ENCODE data around the gene DNAH8. TPM values are rescaled to one million over a fixed set of nuclear protein-coding genes. Genes with fewer than 3 reads are reported as not detected.
"Not testable (repeated sequence)": the region's sequence is repeated elsewhere in the genome, so short reads cannot be mapped to it uniquely, and the experiment has no call there.

Gene DNAH8
- total RNA-seq (2014; rRNA removed; shearing (Covaris generic)): not detected in 2 replicates
- not detected in 2 replicates for polyA plus RNA-seq (2014; cell fraction: nucleus; rRNA removed)

- no peak for DNase-seq (ENCODE audit: extremely low read depth, low read depth)
These were observed at the start of gene DNAH8 for GRCh38 chr6:38715016-38715689. Gene DNAH8, plus strand, starts transcription at chr6:38715311. Its CDS starts 7,499 bp downstream, at chr6:38722810.

DNA sequence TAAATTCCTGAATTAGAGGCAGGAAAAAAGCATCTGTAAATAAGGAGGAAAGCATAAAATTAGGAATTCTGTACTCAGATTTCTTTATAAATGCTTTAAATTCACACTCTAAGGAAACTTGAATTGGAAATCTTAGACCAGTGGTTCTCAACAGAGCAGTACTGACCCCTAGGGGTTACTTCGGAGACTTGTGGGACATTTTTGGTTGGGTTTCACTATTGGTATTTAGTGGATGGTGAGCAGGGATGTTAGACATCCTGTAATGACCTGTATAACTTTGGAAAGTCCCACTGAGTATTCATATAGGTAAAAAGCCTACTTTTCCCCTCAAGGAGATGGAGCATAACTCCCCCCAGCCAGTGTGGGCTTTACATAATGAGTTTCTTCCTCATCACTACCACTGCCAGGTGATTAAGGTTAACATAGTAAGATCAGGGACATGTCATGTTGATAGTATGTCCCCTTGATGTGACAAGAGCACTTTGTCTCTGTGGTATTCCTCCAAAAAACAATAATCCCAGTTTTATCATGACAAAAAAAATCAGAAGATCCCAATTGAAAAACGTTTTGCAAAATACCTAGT is 43.1 kb upstream of the DNAH8 start:
- DNase-seq (ENCODE audit: extremely low read depth, low read depth): peak; percentile 21

- DNase-seq (ENCODE audit: extremely low read depth, low read depth): no peak
These were observed 41.5 kb upstream of the DNAH8 start for GRCh38 chr6:38673397-38674165.

GRCh38 chr6:38676236-38676973 is 38.7 kb upstream of the DNAH8 start:
- DNase-seq (ENCODE audit: extremely low read depth, low read depth): no peak

DNA sequence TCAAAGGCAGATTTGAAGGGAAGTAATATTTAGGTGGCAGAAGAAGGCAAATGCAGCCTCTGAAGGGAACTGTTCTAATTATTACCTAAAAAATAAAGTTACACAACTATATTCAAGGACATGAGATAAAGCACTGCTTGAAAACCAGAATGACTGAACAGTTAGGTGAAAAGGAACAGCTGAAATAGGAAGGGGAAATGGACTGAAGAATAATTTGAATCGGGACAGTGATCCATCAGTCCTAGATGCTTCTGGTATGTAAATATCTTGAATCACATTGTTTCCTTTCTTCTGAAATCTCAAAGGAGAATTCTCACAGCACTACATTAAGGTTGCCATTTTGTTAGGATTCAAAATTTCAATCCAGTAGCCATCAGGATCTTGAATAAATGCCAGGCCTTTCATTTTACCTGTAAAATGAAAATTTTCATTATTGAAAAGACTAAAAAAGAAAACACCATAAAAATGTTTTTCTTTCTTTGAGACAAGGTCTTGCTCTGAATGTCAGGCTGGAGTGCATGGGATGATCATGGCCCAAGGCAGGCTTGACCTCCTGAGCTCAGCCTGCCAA is 38.1 kb upstream of the DNAH8 start:
- DNase-seq (ENCODE audit: extremely low read depth, low read depth): no peak

DNA sequence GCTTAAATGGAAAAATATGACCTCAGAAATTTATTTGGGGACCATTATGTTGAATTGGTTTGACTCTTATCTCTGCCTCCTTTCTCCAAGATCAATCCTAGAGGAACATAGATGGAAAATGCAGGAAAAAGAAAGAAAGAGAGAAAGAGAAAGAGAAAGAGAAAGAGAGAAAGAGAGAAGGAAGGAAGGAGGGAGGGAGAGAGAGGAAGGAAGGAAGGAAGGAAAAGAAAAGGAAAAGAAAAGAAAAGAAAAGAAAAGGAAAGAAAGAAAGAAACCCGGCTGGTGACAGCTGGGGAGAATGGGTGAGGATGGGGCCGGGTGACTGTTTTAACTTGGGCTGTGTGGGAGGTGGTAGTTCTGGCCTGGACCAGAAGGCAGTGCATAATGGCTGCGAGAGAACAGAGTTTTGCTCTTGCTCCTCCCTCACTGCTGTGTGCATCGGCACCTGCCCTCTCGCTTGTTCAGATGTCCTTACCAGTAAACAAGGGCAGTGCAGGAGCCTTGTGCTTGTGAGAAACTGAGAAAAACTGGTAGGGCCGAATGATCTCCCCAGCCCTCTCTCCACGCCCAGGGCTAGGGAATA is 36.8 kb upstream of the DNAH8 start:
- DNase-seq (ENCODE audit: extremely low read depth, low read depth): no peak

- no peak for DNase-seq (ENCODE audit: extremely low read depth, low read depth)
These were observed 35.4 kb upstream of the DNAH8 start for GRCh38 chr6:38679668-38680067.

GRCh38 chr6:38681850-38682249 is 33.3 kb upstream of the DNAH8 start:
- DNase-seq (ENCODE audit: extremely low read depth, low read depth): no peak

- no peak for DNase-seq (ENCODE audit: extremely low read depth, low read depth)
These were observed 30.9 kb upstream of the DNAH8 start for GRCh38 chr6:38684237-38684636.

DNA sequence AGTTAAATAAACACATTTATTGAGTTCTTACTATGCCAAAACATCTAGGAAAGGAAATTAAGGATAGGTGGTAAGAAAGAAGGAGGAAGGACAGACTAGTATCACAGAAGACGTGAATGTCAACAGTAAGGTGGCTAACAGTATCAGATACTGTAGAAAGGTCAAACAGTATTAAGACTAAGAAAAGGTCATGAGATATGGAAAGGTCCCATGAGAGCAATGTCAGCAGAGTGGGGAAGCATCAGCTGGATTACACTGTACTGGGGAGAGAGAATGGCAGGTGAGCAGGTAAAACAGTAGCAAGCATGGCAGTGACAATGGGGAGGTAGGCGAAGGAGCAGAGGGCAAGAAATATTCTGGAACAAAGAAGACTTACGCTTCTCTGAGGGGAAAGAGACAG is 30.2 kb upstream of the DNAH8 start:
- DNase-seq (ENCODE audit: extremely low read depth, low read depth): no peak

DNA sequence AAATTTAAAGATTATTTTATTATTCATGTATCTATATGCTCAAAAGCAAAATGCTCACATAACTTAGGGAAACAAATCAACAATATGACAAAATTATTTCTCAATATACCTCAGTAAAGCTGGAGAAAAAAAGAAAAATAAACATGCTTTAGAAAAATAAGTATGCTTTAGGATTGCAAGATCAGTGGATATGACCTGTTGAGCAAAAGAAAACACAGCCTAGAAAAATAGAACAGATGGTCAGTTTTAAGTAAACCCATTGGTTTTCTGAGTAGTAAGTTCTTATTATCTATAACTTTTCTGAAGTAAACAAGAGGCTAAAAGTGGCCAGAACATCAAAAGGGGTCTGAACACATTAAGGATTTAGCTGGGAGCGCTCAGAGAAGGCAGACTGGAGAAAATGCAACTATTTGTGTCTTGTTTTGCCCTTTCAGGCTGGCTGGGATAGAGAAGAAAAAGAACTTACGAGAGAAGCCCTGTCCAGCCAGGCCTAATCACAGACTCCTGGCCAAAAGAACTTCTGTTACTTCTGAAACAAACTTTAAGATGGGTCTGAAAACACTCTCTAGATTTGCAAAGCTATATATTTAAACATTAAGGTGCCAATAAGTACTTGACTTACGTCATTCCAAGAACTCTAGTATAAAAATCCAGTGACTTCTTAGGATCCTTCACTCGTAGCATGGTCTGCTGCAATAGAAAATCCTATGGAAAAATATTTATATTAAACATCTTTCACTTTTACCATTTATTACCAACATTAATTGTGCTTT is 28.7 kb upstream of the DNAH8 start:
- DNase-seq (ENCODE audit: extremely low read depth, low read depth): no peak

GRCh38 chr6:38687043-38687353 is 28.1 kb upstream of the DNAH8 start:
- no peak for DNase-seq (ENCODE audit: extremely low read depth, low read depth)

DNA sequence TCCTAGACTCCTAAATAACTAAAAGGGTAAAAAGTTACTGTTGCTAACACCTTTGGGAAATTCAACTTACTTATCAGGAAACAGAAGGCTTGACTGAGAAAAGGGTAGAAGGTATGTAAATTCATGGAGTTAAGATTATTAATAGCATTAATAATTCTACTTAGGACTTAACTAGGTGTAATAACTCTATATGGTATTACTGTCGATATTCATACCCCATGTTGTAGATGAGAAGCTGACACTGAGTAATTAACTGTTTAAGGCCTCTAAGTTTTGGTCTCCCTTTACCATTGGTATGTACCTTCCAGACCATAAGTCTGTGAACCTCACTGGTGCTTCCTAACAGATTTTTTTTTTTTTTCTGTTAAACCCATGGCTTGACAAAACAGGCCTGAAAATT is 27.6 kb upstream of the DNAH8 start:
- no peak for DNase-seq (ENCODE audit: extremely low read depth, low read depth)

DNA sequence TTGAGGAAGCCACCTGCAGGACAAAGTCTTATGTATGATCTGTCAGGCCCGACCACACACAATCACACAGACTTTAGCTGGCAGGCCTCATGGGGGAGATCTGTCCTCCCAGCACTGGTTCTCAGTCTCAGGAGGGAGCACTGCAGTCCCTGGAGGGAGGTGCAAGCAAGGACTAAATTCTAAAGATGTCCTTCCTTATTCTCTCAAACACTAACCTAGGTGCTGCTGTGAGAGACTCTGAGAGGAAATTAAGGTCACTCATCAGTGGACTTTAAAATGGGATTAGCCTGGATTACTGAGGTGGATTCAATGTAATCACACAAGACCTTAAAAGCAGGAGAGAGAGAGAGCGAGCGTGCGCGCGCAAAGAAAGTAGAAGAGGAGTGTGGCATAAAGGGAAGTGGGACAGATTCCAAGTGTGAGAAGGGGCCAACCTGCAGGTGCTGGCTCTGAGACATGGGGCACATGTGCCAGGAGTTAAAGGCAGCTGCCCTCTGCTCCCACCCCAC is 26.5 kb upstream of the DNAH8 start:
- DNase-seq (ENCODE audit: extremely low read depth, low read depth): no peak

GRCh38 chr6:38695227-38695900 is 19.7 kb upstream of the DNAH8 start:
- no peak for DNase-seq (ENCODE audit: extremely low read depth, low read depth)

GRCh38 chr6:38695933-38696332 is 19.2 kb upstream of the DNAH8 start:
- no peak for DNase-seq (ENCODE audit: extremely low read depth, low read depth)

DNA sequence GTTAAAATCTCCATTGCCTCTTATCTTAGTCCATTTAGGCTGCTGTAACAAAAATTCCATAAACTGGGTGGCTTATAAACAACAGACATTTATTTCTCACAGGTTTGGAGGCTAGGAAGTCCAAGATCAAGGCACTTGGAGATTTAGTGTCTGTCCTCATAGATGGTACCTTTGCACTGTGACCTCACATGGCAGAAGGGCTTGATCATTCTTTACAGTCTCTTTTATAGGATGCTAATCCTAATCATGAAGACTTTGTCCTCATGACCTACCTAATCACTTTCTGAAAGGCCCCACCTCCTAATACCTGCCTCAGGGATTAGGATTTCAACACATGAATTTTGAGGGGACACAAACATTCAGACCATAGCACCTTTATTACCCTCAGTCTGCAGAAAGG is 18.8 kb upstream of the DNAH8 start:
- DNase-seq (ENCODE audit: extremely low read depth, low read depth): no peak

- DNase-seq (ENCODE audit: extremely low read depth, low read depth): no peak
These were observed 17.3 kb upstream of the DNAH8 start for GRCh38 chr6:38697846-38698245.

- not testable (repeated sequence) for DNase-seq (ENCODE audit: extremely low read depth, low read depth)
These were observed 15.4 kb upstream of the DNAH8 start for GRCh38 chr6:38699702-38700101.

Measured in NCI-H460 (cell line).